ENCODE measurements around the gene ARL15.
"Not testable (repeated sequence)": the region's sequence is repeated elsewhere in the genome, so short reads cannot be mapped to it uniquely, and the experiment has no call there.

ARL15 gene

DNA sequence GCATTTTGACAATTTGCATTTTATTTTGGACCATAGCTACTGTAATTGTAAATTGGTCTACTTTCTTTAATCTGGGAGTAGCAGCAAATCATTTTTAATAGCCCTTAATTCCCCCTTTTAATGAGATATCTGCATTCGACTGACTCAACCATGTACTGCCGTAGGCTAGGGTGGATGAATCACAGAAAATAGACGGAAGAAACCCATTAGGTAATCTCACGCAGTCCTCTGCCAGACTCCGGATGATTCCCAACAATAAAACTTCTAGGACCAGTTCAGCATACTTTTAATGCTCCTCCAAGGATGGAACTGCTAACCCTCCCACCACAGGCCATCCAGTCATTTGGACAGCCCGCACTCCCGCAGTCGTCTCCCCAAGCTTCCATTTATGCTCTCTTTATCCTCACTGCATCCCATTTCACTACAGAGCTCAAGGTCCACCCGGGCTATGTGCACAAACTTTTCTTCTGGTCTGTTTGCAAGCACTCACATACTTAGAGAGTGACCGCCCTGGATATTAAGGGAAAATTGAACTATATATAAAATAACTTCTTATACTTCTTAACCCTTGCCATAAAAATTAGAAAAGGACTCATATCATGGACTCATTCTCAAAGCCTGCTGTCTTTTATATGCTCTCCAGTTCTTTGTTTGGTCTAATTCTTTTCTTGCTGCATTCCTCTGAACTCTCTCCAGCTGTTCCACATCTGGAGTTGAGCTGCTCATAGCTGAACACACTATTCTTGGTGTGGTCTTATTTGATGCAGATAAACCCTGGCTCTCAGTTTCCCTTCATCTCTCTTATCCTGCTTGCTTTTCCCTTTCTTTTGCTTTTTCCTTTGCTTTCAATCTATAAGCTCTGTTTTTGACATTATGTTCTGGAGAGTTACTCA, 326.6 kb downstream of the ARL15 start:
- no peaks in the 10 kb centered on the region for H3K36me3 ChIP-seq (ENCODE audit: control insufficient read depth in 2 of 2, insufficient read depth in 2 of 2, low read length in 2 of 2)
- no peaks in the 10 kb centered on the region for H3K27me3 ChIP-seq (ENCODE audit: control insufficient read depth in 2 of 2, insufficient read depth in 2 of 2, low read length in 2 of 2)
- H3K9ac ChIP-seq (ENCODE audit: low read depth in 1 of 2, low read length in 2 of 2), result no peak overlapping the region
- H3K4me3 ChIP-seq (ENCODE audit: low read length in 2 of 2), result no peak overlapping the region
- H3K9me3 ChIP-seq (ENCODE audit: control insufficient read depth in 2 of 2, low read length in 2 of 2), result no peaks in the 10 kb centered on the region
- no peaks in the 10 kb centered on the region for H3K4me1 ChIP-seq (ENCODE audit: control insufficient read depth in 2 of 2, insufficient read depth in 2 of 2, low read length in 2 of 2)
- no peak overlapping the region for H3K27ac ChIP-seq (ENCODE audit: low read depth in 2 of 2, low read length in 2 of 2)

DNA sequence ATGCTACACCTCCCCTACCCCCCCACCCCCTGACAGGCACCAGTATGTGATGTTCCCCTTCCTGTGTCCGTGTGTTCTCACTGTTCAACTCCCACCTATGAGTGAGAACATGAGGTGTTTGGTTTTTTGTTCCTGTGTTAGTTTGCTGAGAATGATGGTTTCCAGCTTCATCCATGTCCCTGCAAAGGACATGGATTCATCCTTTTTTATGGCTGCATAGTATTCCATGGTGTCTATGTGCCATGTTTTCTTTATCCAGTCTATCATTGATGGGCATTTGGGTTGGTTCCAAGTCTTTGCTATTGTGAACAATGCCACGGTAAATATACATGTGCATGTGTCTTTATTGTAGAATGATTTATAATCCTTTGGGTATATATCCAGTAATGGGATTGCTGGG, 328.1 kb downstream of the ARL15 start:
- H3K27ac ChIP-seq (ENCODE audit: low read depth in 2 of 2, low read length in 2 of 2); H3K9ac ChIP-seq (ENCODE audit: low read depth in 1 of 2, low read length in 2 of 2); H3K27me3 ChIP-seq (ENCODE audit: control insufficient read depth in 2 of 2, insufficient read depth in 2 of 2, low read length in 2 of 2); H3K4me1 ChIP-seq (ENCODE audit: control insufficient read depth in 2 of 2, insufficient read depth in 2 of 2, low read length in 2 of 2); H3K4me3 ChIP-seq (ENCODE audit: low read length in 2 of 2); H3K36me3 ChIP-seq (ENCODE audit: control insufficient read depth in 2 of 2, insufficient read depth in 2 of 2, low read length in 2 of 2); H3K9me3 ChIP-seq (ENCODE audit: control insufficient read depth in 2 of 2, low read length in 2 of 2): not testable (repeated sequence)

DNA sequence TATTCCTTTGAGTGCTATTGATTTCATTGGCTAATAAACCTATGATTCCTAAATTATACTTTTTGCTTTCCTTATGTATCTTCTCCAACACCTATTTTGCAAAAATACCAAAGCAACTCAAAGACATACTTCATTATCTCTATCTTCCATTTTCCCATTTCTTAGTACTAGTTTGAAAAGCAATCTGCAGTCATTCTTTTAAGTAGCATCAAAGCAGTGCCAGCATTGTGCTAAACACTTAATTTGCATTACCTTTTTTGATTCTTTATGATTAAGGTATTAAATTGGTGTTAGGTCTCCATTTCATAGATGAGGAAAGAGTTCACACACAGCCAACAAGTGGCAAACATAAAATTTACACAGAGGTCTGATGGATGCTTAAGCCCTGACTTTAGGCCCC, 330.3 kb downstream of the ARL15 start:
- H3K9me3 ChIP-seq (ENCODE audit: control insufficient read depth in 2 of 2, low read length in 2 of 2), result no peaks in the 10 kb centered on the region
- no peaks in the 10 kb centered on the region for H3K27me3 ChIP-seq (ENCODE audit: control insufficient read depth in 2 of 2, insufficient read depth in 2 of 2, low read length in 2 of 2)
- no peak overlapping the region for H3K4me3 ChIP-seq (ENCODE audit: low read length in 2 of 2)
- no peaks in the 10 kb centered on the region for H3K36me3 ChIP-seq (ENCODE audit: control insufficient read depth in 2 of 2, insufficient read depth in 2 of 2, low read length in 2 of 2)
- no peaks in the 10 kb centered on the region for H3K4me1 ChIP-seq (ENCODE audit: control insufficient read depth in 2 of 2, insufficient read depth in 2 of 2, low read length in 2 of 2)
- no peak overlapping the region for H3K9ac ChIP-seq (ENCODE audit: low read depth in 1 of 2, low read length in 2 of 2)
- H3K27ac ChIP-seq (ENCODE audit: low read depth in 2 of 2, low read length in 2 of 2), result no peak overlapping the region

DNA sequence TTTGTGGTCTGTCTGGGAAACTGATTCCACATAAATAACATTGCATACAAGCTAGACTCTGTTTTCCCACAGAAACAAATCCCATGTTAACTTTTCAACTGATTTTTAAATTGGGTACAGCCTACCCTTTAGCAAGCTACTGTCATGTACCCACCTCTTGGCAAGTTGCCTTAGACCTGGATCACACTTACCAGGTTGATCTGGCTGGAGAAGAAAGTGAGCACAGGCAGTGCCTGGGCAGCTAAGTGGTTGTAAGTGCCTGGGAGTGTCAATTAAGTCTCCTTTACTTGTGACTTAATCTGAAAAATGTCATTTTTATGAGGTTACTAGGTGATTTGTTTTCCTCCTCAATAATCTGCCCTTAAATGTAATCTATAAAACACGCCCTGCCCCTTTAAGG, 336.4 kb downstream of the ARL15 start:
- H3K9ac ChIP-seq (ENCODE audit: low read depth in 1 of 2, low read length in 2 of 2), result no peak overlapping the region
- no peak overlapping the region for H3K4me3 ChIP-seq (ENCODE audit: low read length in 2 of 2)
- H3K27ac ChIP-seq (ENCODE audit: low read depth in 2 of 2, low read length in 2 of 2), result no peak overlapping the region
- H3K4me1 ChIP-seq (ENCODE audit: control insufficient read depth in 2 of 2, insufficient read depth in 2 of 2, low read length in 2 of 2), result no peaks in the 10 kb centered on the region
- H3K9me3 ChIP-seq (ENCODE audit: control insufficient read depth in 2 of 2, low read length in 2 of 2), result no peaks in the 10 kb centered on the region
- H3K27me3 ChIP-seq (ENCODE audit: control insufficient read depth in 2 of 2, insufficient read depth in 2 of 2, low read length in 2 of 2), result no peaks in the 10 kb centered on the region
- H3K36me3 ChIP-seq (ENCODE audit: control insufficient read depth in 2 of 2, insufficient read depth in 2 of 2, low read length in 2 of 2), result no peaks in the 10 kb centered on the region

DNA sequence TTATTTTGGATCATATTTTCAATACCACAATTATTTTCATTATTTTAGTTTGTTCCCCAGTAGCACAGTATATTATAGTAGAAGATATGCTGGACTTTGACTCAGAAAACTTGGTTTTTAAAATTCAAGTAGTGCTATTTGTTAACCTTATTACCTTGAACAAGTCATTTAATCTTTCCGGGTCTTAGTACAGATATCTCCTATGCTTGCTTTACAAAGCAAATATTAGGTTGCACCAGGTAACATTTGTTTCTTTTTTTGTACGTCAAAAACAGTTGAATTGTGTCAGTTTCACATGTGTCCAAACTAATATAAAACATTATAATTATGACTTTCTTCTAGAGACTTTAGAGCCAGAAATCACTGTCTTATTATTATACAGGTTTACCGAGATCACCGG, 338.1 kb downstream of the ARL15 start:
- Histone ChIP-seq H3K4me1 (ENCODE audit: control insufficient read depth in 2 of 2, insufficient read depth in 2 of 2, low read length in 2 of 2) (no peaks in the 10 kb centered on the region), H3K27ac (ENCODE audit: low read depth in 2 of 2, low read length in 2 of 2) (no peak overlapping the region)

DNA sequence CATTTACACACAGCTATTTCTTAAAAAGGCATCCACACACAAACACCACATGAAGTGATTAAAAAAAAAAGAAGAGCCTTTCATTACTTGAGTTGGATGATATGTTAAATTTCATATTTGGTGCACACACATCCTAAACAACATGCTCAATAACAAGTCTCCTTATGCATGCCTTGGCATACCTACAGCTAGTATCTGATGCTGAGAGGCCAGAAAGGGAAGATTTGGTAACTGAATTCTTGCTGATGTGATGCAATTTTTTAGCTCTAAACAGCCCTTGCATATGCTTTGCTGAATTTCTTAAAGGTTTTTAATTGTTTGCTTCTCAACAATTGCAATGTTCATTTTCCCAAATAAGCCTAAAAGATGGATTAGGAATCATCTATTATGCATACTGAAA, 338.8 kb downstream of the ARL15 start:
- Histone ChIP-seq H3K9me3 (ENCODE audit: control insufficient read depth in 2 of 2, low read length in 2 of 2) (no peaks in the 10 kb centered on the region), H3K4me1 (ENCODE audit: control insufficient read depth in 2 of 2, insufficient read depth in 2 of 2, low read length in 2 of 2) (no peaks in the 10 kb centered on the region), H3K4me3 (ENCODE audit: low read length in 2 of 2) (no peak overlapping the region), H3K27ac (ENCODE audit: low read depth in 2 of 2, low read length in 2 of 2) (no peak overlapping the region), H3K9ac (ENCODE audit: low read depth in 1 of 2, low read length in 2 of 2) (no peak overlapping the region), H3K36me3 (ENCODE audit: control insufficient read depth in 2 of 2, insufficient read depth in 2 of 2, low read length in 2 of 2) (no peaks in the 10 kb centered on the region), H3K27me3 (ENCODE audit: control insufficient read depth in 2 of 2, insufficient read depth in 2 of 2, low read length in 2 of 2) (no peaks in the 10 kb centered on the region)

More for the DNA sequence above, 338.1 kb downstream of the ARL15 start:
- Histone ChIP-seq H3K9ac (ENCODE audit: low read depth in 1 of 2, low read length in 2 of 2) (no peak overlapping the region), H3K4me3 (ENCODE audit: low read length in 2 of 2) (no peak overlapping the region), H3K9me3 (ENCODE audit: control insufficient read depth in 2 of 2, low read length in 2 of 2) (no peaks in the 10 kb centered on the region), H3K27me3 (ENCODE audit: control insufficient read depth in 2 of 2, insufficient read depth in 2 of 2, low read length in 2 of 2) (no peaks in the 10 kb centered on the region), H3K36me3 (ENCODE audit: control insufficient read depth in 2 of 2, insufficient read depth in 2 of 2, low read length in 2 of 2) (no peaks in the 10 kb centered on the region)

DNA sequence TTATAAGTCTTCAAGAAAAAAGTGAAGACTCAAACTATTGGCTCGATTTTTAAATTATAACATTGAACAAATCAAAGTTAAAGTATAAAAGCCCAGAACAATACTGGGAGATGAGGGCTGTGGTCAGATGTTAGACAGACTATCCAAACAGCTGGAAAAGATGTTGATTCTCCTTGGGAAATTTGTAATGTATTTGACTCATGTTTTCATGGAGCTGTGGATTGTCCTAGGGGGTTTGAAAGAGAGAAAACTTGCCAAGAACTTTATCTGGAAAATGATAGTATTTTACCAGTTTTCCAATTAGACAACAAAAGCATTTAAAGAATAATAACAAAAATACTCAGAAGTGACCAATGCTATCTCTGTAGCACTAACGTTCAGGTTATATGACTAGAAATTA, 339.2 kb downstream of the ARL15 start:
- Histone ChIP-seq H3K27me3 (ENCODE audit: control insufficient read depth in 2 of 2, insufficient read depth in 2 of 2, low read length in 2 of 2) (no peaks in the 10 kb centered on the region), H3K9ac (ENCODE audit: low read depth in 1 of 2, low read length in 2 of 2) (no peak overlapping the region), H3K4me1 (ENCODE audit: control insufficient read depth in 2 of 2, insufficient read depth in 2 of 2, low read length in 2 of 2) (no peaks in the 10 kb centered on the region), H3K27ac (ENCODE audit: low read depth in 2 of 2, low read length in 2 of 2) (no peak overlapping the region), H3K36me3 (ENCODE audit: control insufficient read depth in 2 of 2, insufficient read depth in 2 of 2, low read length in 2 of 2) (no peaks in the 10 kb centered on the region), H3K9me3 (ENCODE audit: control insufficient read depth in 2 of 2, low read length in 2 of 2) (no peaks in the 10 kb centered on the region), H3K4me3 (ENCODE audit: low read length in 2 of 2) (no peak overlapping the region)

DNA sequence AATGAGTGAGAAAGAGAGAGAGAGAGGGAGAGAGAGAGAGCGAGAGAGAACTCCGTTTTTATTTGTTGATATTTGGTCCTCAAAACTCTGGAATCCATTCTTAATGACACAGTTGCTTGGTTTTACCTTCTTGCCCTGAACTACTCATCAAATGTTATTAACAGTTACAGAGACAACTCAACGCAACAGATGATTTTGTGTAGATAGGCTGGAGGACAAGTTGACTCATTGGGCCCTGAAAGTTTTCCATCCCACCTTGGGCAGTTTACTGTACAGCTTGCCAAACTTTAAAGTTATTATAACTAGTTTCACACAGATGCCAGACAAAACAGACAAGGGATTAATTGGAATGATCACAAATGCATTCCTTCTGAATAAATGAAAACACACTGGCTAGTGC, 339.9 kb downstream of the ARL15 start:
- H3K27ac ChIP-seq (ENCODE audit: low read depth in 2 of 2, low read length in 2 of 2), result no peak overlapping the region
- no peaks in the 10 kb centered on the region for H3K4me1 ChIP-seq (ENCODE audit: control insufficient read depth in 2 of 2, insufficient read depth in 2 of 2, low read length in 2 of 2)
- no peaks in the 10 kb centered on the region for H3K36me3 ChIP-seq (ENCODE audit: control insufficient read depth in 2 of 2, insufficient read depth in 2 of 2, low read length in 2 of 2)
- no peak overlapping the region for H3K9ac ChIP-seq (ENCODE audit: low read depth in 1 of 2, low read length in 2 of 2)
- no peaks in the 10 kb centered on the region for H3K27me3 ChIP-seq (ENCODE audit: control insufficient read depth in 2 of 2, insufficient read depth in 2 of 2, low read length in 2 of 2)
- H3K9me3 ChIP-seq (ENCODE audit: control insufficient read depth in 2 of 2, low read length in 2 of 2), result no peaks in the 10 kb centered on the region
- H3K4me3 ChIP-seq (ENCODE audit: low read length in 2 of 2), result no peak overlapping the region

DNA sequence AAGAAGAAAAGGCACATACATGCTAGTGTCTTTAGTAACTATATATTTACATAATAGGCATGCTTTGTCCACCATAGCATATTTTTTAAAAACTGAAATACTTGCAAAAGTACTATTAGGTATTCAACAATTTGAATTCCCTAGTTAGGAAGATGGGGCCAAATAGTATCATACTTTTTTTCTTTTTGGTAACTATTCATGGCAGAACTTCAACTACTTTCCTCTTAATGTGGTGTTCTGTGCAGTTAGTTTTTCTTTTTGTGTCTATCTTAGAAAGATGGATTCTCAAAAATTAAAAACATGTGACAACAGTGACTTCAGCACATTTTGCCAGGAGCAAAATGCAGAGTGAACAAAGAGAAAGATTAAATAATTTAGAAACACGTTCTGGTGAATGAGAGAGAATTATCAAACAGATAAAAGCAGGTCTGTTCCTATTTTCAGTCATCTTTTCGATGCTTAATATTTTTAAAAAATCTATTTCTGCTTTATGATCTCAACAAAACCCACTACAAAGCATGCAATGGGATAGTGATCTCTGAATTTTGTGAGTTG, 341.1 kb downstream of the ARL15 start:
- no peak overlapping the region for H3K27ac ChIP-seq (ENCODE audit: low read depth in 2 of 2, low read length in 2 of 2)
- H3K9me3 ChIP-seq (ENCODE audit: control insufficient read depth in 2 of 2, low read length in 2 of 2), result no peaks in the 10 kb centered on the region
- no peaks in the 10 kb centered on the region for H3K27me3 ChIP-seq (ENCODE audit: control insufficient read depth in 2 of 2, insufficient read depth in 2 of 2, low read length in 2 of 2)
- H3K36me3 ChIP-seq (ENCODE audit: control insufficient read depth in 2 of 2, insufficient read depth in 2 of 2, low read length in 2 of 2), result no peaks in the 10 kb centered on the region
- H3K4me1 ChIP-seq (ENCODE audit: control insufficient read depth in 2 of 2, insufficient read depth in 2 of 2, low read length in 2 of 2), result no peaks in the 10 kb centered on the region
- H3K4me3 ChIP-seq (ENCODE audit: low read length in 2 of 2), result no peak overlapping the region
- no peak overlapping the region for H3K9ac ChIP-seq (ENCODE audit: low read depth in 1 of 2, low read length in 2 of 2)

DNA sequence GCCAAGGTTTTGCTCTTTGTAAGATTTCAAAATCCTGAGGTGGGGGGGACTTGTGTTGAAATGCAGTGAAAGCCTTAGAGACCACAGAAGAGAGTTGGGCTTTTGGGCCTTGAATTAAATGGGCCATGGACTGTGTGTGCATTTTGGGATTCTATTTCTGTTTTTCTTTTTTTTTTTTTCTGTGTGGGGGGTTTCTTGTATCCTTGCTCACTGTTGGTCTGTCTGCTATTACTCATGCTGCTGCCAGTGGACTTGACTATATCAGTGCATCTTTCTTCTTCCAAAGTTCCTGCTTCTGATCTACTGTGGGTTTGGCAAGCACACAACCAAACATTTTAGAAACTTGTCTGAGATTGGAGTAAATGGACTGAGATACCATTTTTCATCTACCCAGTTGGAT, 344.9 kb downstream of the ARL15 start:
- Histone ChIP-seq H3K4me3 (ENCODE audit: low read length in 2 of 2) (no peak overlapping the region), H3K9ac (ENCODE audit: low read depth in 1 of 2, low read length in 2 of 2) (no peak overlapping the region), H3K27me3 (ENCODE audit: control insufficient read depth in 2 of 2, insufficient read depth in 2 of 2, low read length in 2 of 2) (no peaks in the 10 kb centered on the region), H3K4me1 (ENCODE audit: control insufficient read depth in 2 of 2, insufficient read depth in 2 of 2, low read length in 2 of 2) (no peaks in the 10 kb centered on the region), H3K27ac (ENCODE audit: low read depth in 2 of 2, low read length in 2 of 2) (no peak overlapping the region), H3K36me3 (ENCODE audit: control insufficient read depth in 2 of 2, insufficient read depth in 2 of 2, low read length in 2 of 2) (no peaks in the 10 kb centered on the region), H3K9me3 (ENCODE audit: control insufficient read depth in 2 of 2, low read length in 2 of 2) (no peaks in the 10 kb centered on the region)
